A549 (cell line): ENCODE data around the gene RLIM. TPM values are rescaled to one million over a fixed set of nuclear protein-coding genes. Genes with fewer than 3 reads are reported as not detected.

Source experiments
- ATAC-seq, 2 experiments: fragments of 200-7000 bp in 1 of 2; fragments of >200 bp in 1 of 2; cut with Nextera tagmentation in 1 of 2; cut with Tn5 transposase in 1 of 2; 3 replicates each; pipeline versions ENCODE4 v1.8.0 to v1.9.1; 2018 to 2020; ENCODE audit warnings: mild to moderate bottlenecking in 1 of 2, moderate library complexity in 1 of 2
- CTCF ChIA-PET: fragments of 300-600 bp; sonication (Branson Sonifier 250); formaldehyde crosslinking; extraction: SDS; loops from one replicate; lab custom pipeline; 2021; ENCODE audit warnings: antibody characterized with exemption, inconsistent platforms; lab: Yijun Ruan, JAX
- POLR2A ChIA-PET: fragments of 350-600 bp; formaldehyde crosslinking; extraction: SDS; loops from one replicate; lab custom pipeline; 2021; ENCODE audit warnings: antibody characterized with exemption, inconsistent platforms; lab: Yijun Ruan, JAX
- DNase-seq, 2 experiments: peaks; one replicate each; pipeline versions ENCODE4 v3.0.0 to v3.0.0-alpha.2; 2011 to 2016; ENCODE audit warnings: low read depth in 1 of 2, low spot score in 1 of 2
- FAIRE-seq: peaks from 2 replicates; lab custom pipeline; 2011; peaks lifted over from hg19 to GRCh38; lab: Jason Lieb, UNC
- H3K27ac ChIP-seq, 2 experiments: fragments of >200 bp; sonication (Bioruptor Twin); formaldehyde crosslinking; 3 replicates each; pipeline ENCODE4 v1.5.1; 2016 to 2017
- H3K4me1 ChIP-seq: fragments of >200 bp; sonication (Bioruptor Twin); formaldehyde crosslinking; 3 replicates; pipeline ENCODE4 v1.6.1; 2016
- H3K4me2 ChIP-seq: fragments of >200 bp; sonication (Bioruptor Twin); formaldehyde crosslinking; 3 replicates; pipeline ENCODE4 v1.6.1; 2016
- H3K4me3 ChIP-seq: fragments of >200 bp; sonication (Bioruptor Twin); formaldehyde crosslinking; 3 replicates; pipeline ENCODE4 v1.5.1; 2016
- H3K9me3 ChIP-seq: fragments of >200 bp; sonication (Bioruptor Twin); formaldehyde crosslinking; 3 replicates; pipeline ENCODE4 v1.6.1; 2016
- BCL3 ChIP-seq: fragments of >200 bp; sonication (Bioruptor Twin); formaldehyde crosslinking; IDR thresholded peaks from 3 replicates; pipeline ENCODE4 v1.6.1; 2016
- CBX8 ChIP-seq: fragments of 200-600 bp; sonication (generic); IDR thresholded peaks from 2 replicates; pipeline ENCODE4 v1.6.1; 2016
- CHD4 ChIP-seq: fragments of 200-600 bp; sonication (generic); IDR thresholded peaks from 2 replicates; pipeline ENCODE4 v1.6.1; 2016; ENCODE audit warnings: antibody characterized with exemption, mild to moderate bottlenecking, borderline replicate concordance
- E2F6 ChIP-seq: IDR thresholded peaks from 2 replicates; pipeline ENCODE4 v1.6.1; 2012; ENCODE audit warnings: low read depth, borderline replicate concordance
- EHF ChIP-seq: fragments of 250-450 bp; sonication (Bioruptor Pico); IDR thresholded peaks from 2 replicates; pipeline ENCODE4 v1.5.0; 2020; ENCODE audit warnings: mild to moderate bottlenecking
- FOSL2 ChIP-seq, 2 experiments: fragments of 450-650 bp in 1 of 2; fragments of >200 bp in 1 of 2; sonication (Bioruptor Twin) in 1 of 2; formaldehyde crosslinking; IDR thresholded peaks; 2 replicates each; pipeline versions ENCODE4 v1.5.0 to v1.6.1; 2016 to 2020; ENCODE audit warnings: mild to moderate bottlenecking in 1 of 2, moderate library complexity in 1 of 2
- HES2 ChIP-seq: fragments of >200 bp; sonication (Bioruptor Twin); formaldehyde crosslinking; IDR thresholded peaks from 2 replicates; pipeline ENCODE4 v1.6.1; 2016
- HEYL ChIP-seq: fragments of 250-450 bp; sonication (Bioruptor Pico); IDR thresholded peaks from 2 replicates; pipeline ENCODE4 v1.8.0; 2021; ENCODE audit warnings: mild to moderate bottlenecking, moderate library complexity
- HMGXB4 ChIP-seq: fragments of 250-450 bp; sonication (Bioruptor Pico); IDR thresholded peaks from 2 replicates; pipeline ENCODE4 v1.5.0; 2021; ENCODE audit warnings: mild to moderate bottlenecking, moderate library complexity, borderline replicate concordance
- JUNB ChIP-seq: fragments of >200 bp; sonication (Bioruptor Twin); formaldehyde crosslinking; IDR thresholded peaks from 2 replicates; pipeline ENCODE4 v1.6.1; 2016
- KDM1A ChIP-seq: fragments of 200-600 bp; sonication (generic); IDR thresholded peaks from 2 replicates; pipeline ENCODE4 v1.6.1; 2016; ENCODE audit warnings: low read depth, mild to moderate bottlenecking
- KDM5A ChIP-seq: fragments of 200-600 bp; sonication (generic); IDR thresholded peaks from 2 replicates; pipeline ENCODE4 v1.6.1; 2016; ENCODE audit warnings: antibody characterized with exemption, mild to moderate bottlenecking
- MAX ChIP-seq: IDR thresholded peaks from 2 replicates; pipeline ENCODE4 v1.6.1; 2012
- NFE2L2 ChIP-seq: fragments of 150-350 bp; conservative IDR thresholded peaks from 2 replicates; pipeline ENCODE4 v1.6.1; 2014; ENCODE audit warnings: low read length
- NR3C1 ChIP-seq: fragments of >200 bp; sonication (Bioruptor Twin); formaldehyde crosslinking; IDR thresholded peaks from 3 replicates; pipeline ENCODE4 v1.6.1; 2017
- PBX3 ChIP-seq: IDR thresholded peaks from 2 replicates; pipeline ENCODE4 v1.6.1; 2012
- PHF8 ChIP-seq: fragments of 200-600 bp; sonication (generic); IDR thresholded peaks from 2 replicates; pipeline ENCODE4 v1.6.1; 2016; ENCODE audit warnings: low read depth, mild to moderate bottlenecking, antibody characterized with exemption, moderate library complexity, borderline replicate concordance
- POLR2AphosphoS2 ChIP-seq: conservative IDR thresholded peaks from 2 replicates; pipeline ENCODE4 v1.6.1; 2012; ENCODE audit warnings: low read length, improper control_type of control experiment, inconsistent platforms
- RFX5 ChIP-seq: fragments of 450-650 bp; IDR thresholded peaks from 2 replicates; pipeline ENCODE4 v1.7.1; 2014; ENCODE audit warnings: antibody characterized with exemption, mild to moderate bottlenecking, moderate library complexity
- RNF2 ChIP-seq: fragments of 200-600 bp; sonication (generic); IDR thresholded peaks from 2 replicates; pipeline ENCODE4 v1.6.1; 2016; ENCODE audit warnings: low read depth, mild to moderate bottlenecking, antibody characterized with exemption, moderate library complexity, borderline replicate concordance
- TP53 ChIP-seq: fragments of 250-450 bp; sonication (Bioruptor Pico); IDR thresholded peaks from 2 replicates; pipeline ENCODE4 v1.5.0; 2021; ENCODE audit warnings: mild to moderate bottlenecking, moderate library complexity
- ZC3H11A ChIP-seq: fragments of 450-650 bp; IDR thresholded peaks from 2 replicates; pipeline ENCODE4 v1.6.1; 2014; ENCODE audit warnings: antibody characterized with exemption, mild to moderate bottlenecking
- ZNF302 ChIP-seq: fragments of 250-450 bp; sonication (Bioruptor Pico); IDR thresholded peaks from 2 replicates; pipeline ENCODE4 v1.9.0; 2021; ENCODE audit warnings: inconsistent platforms, mild to moderate bottlenecking, moderate library complexity
- WGBS: methylation state at CpG from one replicate; pipeline ENCODE4 v1.1.6; 2017; ENCODE audit errors: missing lambda C conversion rate; 5-methylcytosine and 5-hydroxymethylcytosine counted together
- polyA plus RNA-seq, 4 experiments: library from polyadenylated mRNA; depleted of rRNA in 3 of 4; stranded (reverse); fragments of >200 nt; fragmentation: RNase III in 1 of 4; extraction: RNeasy Plus Mini Kit Qiagen cat#74134 plus additional on column Dnase treatment in 1 of 4; gene quantifications; 2 replicates in 3 of 4; 3 replicates in 1 of 4; pipeline ENCODE4 v1.2.3, GENCODE V29; 2011 to 2017

RLIM gene
- polyA plus RNA-seq, 2 of the 4 experiments (the other 2 are of a cell fraction) = 18.2 to 35.3 TPM

- TF ChIP-seq POLR2AphosphoS2 = no peak
- TF ChIP-seq ZC3H11A = no peak
- no peak for TF ChIP-seq NFE2L2
Measured at GRCh38 chrX:74593593-74593992, 20.8 kb downstream of the RLIM start (continued).

- H3K27ac ChIP-seq = no peak overlapping the region
- H3K9me3 ChIP-seq = no peaks in the 10 kb centered on the region
- FAIRE-seq = no peak
- H3K4me3 ChIP-seq = no peak overlapping the region
- no peak for DNase-seq
- TF ChIP-seq TP53 (CRISPR knock-in tag) (no peak), CHD4 (no peak), HES2 (no peak), HEYL (CRISPR knock-in tag) (no peak), RFX5 (no peak), MAX (no peak), E2F6 (no peak), PHF8 (no peak), ZNF302 (CRISPR knock-in tag) (no peak), BCL3 (no peak), HMGXB4 (CRISPR knock-in tag) (no peak), NR3C1 (no peak), KDM5A (no peak), JUNB (no peak), CBX8 (no peak), PBX3 (no peak), KDM1A (no peak), RNF2 (no peak), EHF (no peak), FOSL2 (IDR thresholded peaks at IDR 0.05) (no peak), FOSL2 (CRISPR knock-in tag; IDR thresholded peaks at IDR 0.05) (no peak)
- ChIA-PET POLR2A (no interaction called here), CTCF (interaction anchor here (0.6 kb wide), 1 partner anchor 15 kb away, joined by 3 read pairs; no protein-coding TSS in a partner anchor)
- 89% methylated on average over 2 of the region's 2 CpGs for WGBS
- H3K4me2 ChIP-seq = no peak overlapping the region
- no peak for ATAC-seq
- no peaks in the 10 kb centered on the region for H3K4me1 ChIP-seq
Measured at GRCh38 chrX:74585766-74586165, 28.7 kb downstream of the RLIM start.
